OCI-LY1 (cell line): ENCODE data around the gene MACF1.
"Not testable (repeated sequence)": the region's sequence is repeated elsewhere in the genome, so short reads cannot be mapped to it uniquely, and the experiment has no call there.

Source experiments
- H2AFZ ChIP-seq: fragments of 200-600 bp; sonication (generic), shearing (Covaris generic); 2 replicates; pipeline ENCODE4 v1.6.0; 2014; ENCODE audit warnings: antibody characterized with exemption, mild to moderate bottlenecking, low read length
- H3F3A ChIP-seq: fragments of 200-600 bp; sonication (generic), shearing (Covaris generic); 2 replicates; pipeline ENCODE4 v1.6.0; 2014; ENCODE audit warnings: mild to moderate bottlenecking, antibody characterized with exemption, low read length, moderate library complexity; ENCODE audit not compliant: insufficient read depth
- H3K27ac ChIP-seq: fragments of 200-600 bp; sonication (generic); 2 replicates; pipeline ENCODE4 v1.5.1; 2014; ENCODE audit warnings: low read length, mixed run types, mild to moderate bottlenecking, low read depth; ENCODE audit not compliant: poor library complexity, severe bottlenecking
- H3K27me3 ChIP-seq: fragments of 200-600 bp; sonication (generic); 2 replicates; pipeline ENCODE4 v1.6.0; 2014; ENCODE audit warnings: antibody characterized with exemption, mild to moderate bottlenecking, low read length, moderate library complexity; ENCODE audit not compliant: insufficient read depth
- H3K36me3 ChIP-seq: fragments of 200-600 bp; sonication (generic); 2 replicates; pipeline ENCODE4 v1.6.1; 2014; ENCODE audit warnings: mild to moderate bottlenecking, antibody characterized with exemption, low read length, moderate library complexity, mixed read lengths; ENCODE audit not compliant: insufficient read depth
- H3K4me1 ChIP-seq: fragments of 200-600 bp; sonication (generic); 2 replicates; pipeline ENCODE4 v1.5.1; 2014; ENCODE audit warnings: mild to moderate bottlenecking, low read length, moderate library complexity; ENCODE audit not compliant: insufficient read depth, severe bottlenecking
- H3K4me2 ChIP-seq: fragments of 200-600 bp; sonication (generic), shearing (Covaris generic); 2 replicates; pipeline ENCODE4 v1.6.1; 2014; ENCODE audit warnings: low read length
- H3K4me3 ChIP-seq: fragments of 200-600 bp; sonication (generic); 2 replicates; pipeline ENCODE4 v1.5.1; 2014; ENCODE audit warnings: low read length, low read depth, mild to moderate bottlenecking, mixed read lengths; ENCODE audit not compliant: poor library complexity, severe bottlenecking
- H3K79me2 ChIP-seq: fragments of 200-600 bp; shearing (Covaris generic); 2 replicates; pipeline ENCODE4 v1.6.1; 2016; ENCODE audit warnings: mixed run types, low read length, mixed read lengths; ENCODE audit not compliant: insufficient read depth
- H3K9ac ChIP-seq: fragments of 200-600 bp; sonication (generic), shearing (Covaris generic); 2 replicates; pipeline ENCODE4 v1.6.1; 2014; ENCODE audit warnings: mild to moderate bottlenecking, low read length, mixed read lengths
- H3K9me2 ChIP-seq: fragments of 200-600 bp; sonication (generic), shearing (Covaris generic); 2 replicates; pipeline ENCODE4 v1.6.1; 2014; ENCODE audit warnings: low read depth, mild to moderate bottlenecking, low read length, mixed read lengths
- H3K9me3 ChIP-seq: fragments of 200-600 bp; shearing (Covaris generic); 2 replicates; pipeline ENCODE4 v1.6.1; 2014; ENCODE audit warnings: low read length, mixed read lengths
- H4K20me1 ChIP-seq: fragments of 200-600 bp; sonication (generic), shearing (Covaris generic); 2 replicates; pipeline ENCODE4 v1.6.0; 2016; ENCODE audit warnings: mild to moderate bottlenecking, low read length; ENCODE audit not compliant: insufficient read depth
- CTCF ChIP-seq: fragments of 200-600 bp; sonication (generic), shearing (Covaris generic); IDR thresholded peaks from 2 replicates; pipeline ENCODE4 v1.5.1; 2017; ENCODE audit warnings: mild to moderate bottlenecking, antibody characterized with exemption, low read length, moderate library complexity, mixed read lengths
- EZH2 ChIP-seq: fragments of 200-600 bp; sonication (generic), shearing (Covaris generic); IDR thresholded peaks from 2 replicates; pipeline ENCODE4 v1.8.0; 2017; ENCODE audit warnings: borderline replicate concordance, mixed run types, mild to moderate bottlenecking, antibody characterized with exemption, low read length, moderate library complexity, mixed read lengths

The MACF1 gene

GRCh38 chr1:39525366-39526165 lies 321.1 kb downstream of the MACF1 start:
- Histone ChIP-seq H3K4me2 (peak overlapping the region; percentile 37; the same call in 1 of the 2 replicates), H3K4me1 (peaks cover 14% of the 10 kb centered on the region), H3K36me3 (no peaks in the 10 kb centered on the region), H4K20me1 (no peaks in the 10 kb centered on the region), H3K9me3 (no peaks in the 10 kb centered on the region), H3K27ac (peak overlapping the region; percentile 4), H2AFZ (no peak overlapping the region), H3K4me3 (no peak overlapping the region), H3K9me2 (no peaks in the 10 kb centered on the region), H3K79me2 (no peaks in the 10 kb centered on the region), H3F3A (no peaks in the 10 kb centered on the region), H3K9ac (peak overlapping the region; percentile 12; the same call in 1 of the 2 replicates), H3K27me3 (no peaks in the 10 kb centered on the region)
- TF ChIP-seq EZH2 (no peak), CTCF (no peak)

DNA sequence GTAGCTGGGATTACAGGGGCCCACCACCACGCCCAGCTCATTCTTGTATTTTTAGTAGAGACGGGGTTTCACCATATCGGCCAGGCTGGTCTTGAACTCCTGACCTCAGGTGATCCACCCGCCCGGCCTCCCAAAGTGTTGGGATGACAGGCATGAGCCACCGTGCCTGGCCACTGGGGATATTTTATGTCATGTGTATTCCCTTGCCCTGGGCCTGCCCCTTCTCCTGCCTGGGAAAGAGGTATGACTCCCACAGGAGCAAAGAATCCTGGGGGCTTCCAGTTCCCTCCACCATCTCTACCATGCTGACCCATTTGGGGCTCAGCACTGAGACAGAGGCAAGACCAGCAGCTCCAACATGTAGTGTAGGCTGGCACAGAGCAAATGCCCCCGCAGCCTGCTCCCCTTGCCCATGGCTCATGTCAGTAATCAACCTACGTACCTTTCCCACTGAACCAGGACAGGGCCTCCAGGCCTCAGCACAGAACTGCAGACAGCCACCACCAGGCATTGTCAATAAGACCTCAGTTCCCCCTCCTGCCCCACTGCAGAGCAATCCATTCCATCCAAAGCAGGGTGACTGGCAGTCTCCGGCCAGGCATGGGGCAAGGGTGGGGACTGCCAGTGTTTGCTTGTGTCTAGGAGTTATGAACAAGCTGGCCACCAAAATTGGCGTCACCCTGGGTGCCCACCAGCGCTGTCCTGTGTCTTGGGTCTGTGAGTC lies 322.1 kb downstream of the MACF1 start:
- no peaks in the 10 kb centered on the region for H3K9me2 ChIP-seq
- no peaks in the 10 kb centered on the region for H4K20me1 ChIP-seq
- no peak overlapping the region for H3K4me3 ChIP-seq
- peaks cover 14% of the 10 kb centered on the region for H3K4me1 ChIP-seq
- no peaks in the 10 kb centered on the region for H3K27me3 ChIP-seq
- no peaks in the 10 kb centered on the region for H3K79me2 ChIP-seq
- H3K27ac ChIP-seq = no peak overlapping the region
- H3K4me2 ChIP-seq = no peak overlapping the region
- no peaks in the 10 kb centered on the region for H3K9me3 ChIP-seq
- no peak overlapping the region for H2AFZ ChIP-seq
- H3K9ac ChIP-seq = no peak overlapping the region; the same call in 1 of the 2 replicates
- no peak for TF ChIP-seq EZH2
- TF ChIP-seq CTCF = no peak
- peaks cover 4% of the 10 kb centered on the region; the same call in 1 of the 2 replicates for H3K36me3 ChIP-seq
- H3F3A ChIP-seq = no peaks in the 10 kb centered on the region

DNA sequence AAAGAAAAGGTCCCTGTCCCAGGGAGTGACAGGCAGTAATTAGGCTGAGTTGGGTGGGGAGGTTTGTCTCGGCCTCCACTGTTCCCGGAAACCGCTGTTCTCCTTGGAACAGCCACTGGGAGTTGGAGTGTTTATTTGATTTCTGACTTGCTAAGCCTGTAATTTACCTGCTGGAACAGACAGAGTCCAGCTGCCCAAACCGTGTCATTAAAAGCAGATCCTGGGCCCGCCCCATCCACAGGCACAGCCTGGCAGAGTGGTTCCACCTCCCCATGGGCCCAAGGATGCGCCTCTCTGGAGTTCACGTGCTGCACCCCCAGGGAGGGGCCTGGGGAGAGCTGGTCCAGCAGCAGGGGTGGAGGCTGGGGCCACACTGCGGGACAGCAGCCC lies 322.7 kb downstream of the MACF1 start:
- H3K4me2 ChIP-seq = not testable (repeated sequence)

More for the DNA sequence above, 322.7 kb downstream of the MACF1 start:
- H3K4me1 ChIP-seq = peaks cover 14% of the 10 kb centered on the region
- H3K9ac ChIP-seq, H3K27me3 ChIP-seq, H3K27ac ChIP-seq, H4K20me1 ChIP-seq, H3K36me3 ChIP-seq, H2AFZ ChIP-seq, H3F3A ChIP-seq, H3K9me2 ChIP-seq, H3K9me3 ChIP-seq, H3K79me2 ChIP-seq, H3K4me3 ChIP-seq: not testable (repeated sequence)
